A375 (cell line): ENCODE measurements around the gene LHX8. TPM values are rescaled to one million over a fixed set of nuclear protein-coding genes. Genes with fewer than 3 reads are reported as not detected.

Source experiments
- small RNA-seq: library from RNA; depleted of rRNA; stranded (forward); fragments of <200 nt; gene quantifications from one replicate; pipeline ENCODE3, GENCODE V24; 2014
- total RNA-seq: library from RNA; depleted of rRNA; stranded (reverse); fragments of >200 nt; shearing (Covaris generic); gene quantifications from 2 replicates; pipeline ENCODE4 v1.2.3, GENCODE V29; 2014; rRNA removed

LHX8 gene
- 1.3 and 2.3 TPM in 2 replicates for total RNA-seq

GRCh38 chr1:75133750-75134646, at the start of gene LHX8:
LHX8 (plus strand) TSS chr1:75134388; CDS start chr1:75136615, 2,227 bp downstream.

Small RNA genes within 50 kb of the gene (small RNA-seq; reads per million reads assigned to genes)
- not detected for gene RNU6-622P
